Ovary (tissue), 9 donors: ENCODE measurements around the gene UBFD1. TPM values are rescaled to one million over a fixed set of nuclear protein-coding genes. Genes with fewer than 3 reads are reported as not detected.

Experiments used
- DNase-seq, 5 donors: peaks; one replicate each; pipeline ENCODE4 v3.0.0-alpha.2; 2019 to 2020
- H3K27ac ChIP-seq, 2 donors: fragments of 200-600 bp; one replicate each; pipeline versions ENCODE4 v1.5.1 to v1.8.0; 2019 to 2022
- H3K27me3 ChIP-seq: fragments of 200-600 bp; one replicate; pipeline ENCODE4 v1.8.0; 2022
- H3K36me3 ChIP-seq: fragments of 200-600 bp; sonication (generic); one replicate; pipeline ENCODE4 v1.5.1; 2019
- H3K4me1 ChIP-seq: one replicate; pipeline ENCODE4 v1.8.1; 2013; ENCODE audit warnings: mild to moderate bottlenecking, moderate library complexity; ENCODE audit not compliant: insufficient read depth
- H3K4me3 ChIP-seq: fragments of 200-600 bp; sonication (generic); one replicate; pipeline ENCODE4 v1.5.1; 2017
- H3K9me3 ChIP-seq, 2 donors: fragments of 200-600 bp in 1 of 2; sonication (generic) in 1 of 2; one replicate each; pipeline versions ENCODE4 v1.5.1 to v1.8.1; 2013 to 2019; ENCODE audit warnings: mild to moderate bottlenecking in 1 of 2, moderate library complexity in 1 of 2
- CTCF ChIP-seq, 3 donors: fragments of 450-650 bp in 2 of 3; fragments of 200-600 bp in 1 of 3; IDR thresholded peaks; one replicate each; pipeline versions ENCODE4 v1.5.1 to v1.8.0; 2016 to 2022; ENCODE audit warnings: antibody characterized with exemption in 3 of 3, mild to moderate bottlenecking in 1 of 3
- EP300 ChIP-seq: sonication (generic); formaldehyde crosslinking; IDR thresholded peaks from one replicate; pipeline ENCODE4 v1.6.1; 2017; ENCODE audit warnings: antibody characterized with exemption
- POLR2A ChIP-seq: fragments of 450-650 bp; IDR thresholded peaks from one replicate; pipeline ENCODE4 v1.6.1; 2017; ENCODE audit warnings: antibody characterized with exemption, mild to moderate bottlenecking, moderate library complexity
- WGBS, 3 donors: extraction: QIAGEN DNeasy Blood & Tissue Kit in 1 of 3; methylation state at CpG; one replicate each; pipeline versions ENCODE4 v1.1.5 to v1.1.7; 2013 to 2017; 5-methylcytosine and 5-hydroxymethylcytosine counted together
- intact Hi-C, 4 donors: fragments of 100-400 bp; cut with DNase I; formaldehyde crosslinking; loops; one replicate each; pipeline versions ENCODE4 v1.11.0 to v1.15.1; 2022 to 2023
- polyA plus RNA-seq, 2 donors: library from polyadenylated mRNA; stranded (reverse); fragments of 200-250 nt in 1 of 2; fragments of 350-450 nt in 1 of 2; fragmentation: Illumina TruSeq in 1 of 2; extraction: RNeasy Lipid Tissue Mini Kit (QIAGEN cat#74804) in 1 of 2; gene quantifications; one replicate each; pipeline ENCODE4 v1.2.3, GENCODE V29; 2013 to 2014
- total RNA-seq, 7 donors: library from RNA; depleted of rRNA in 2 of 7; stranded (reverse); fragments of >200 nt in 2 of 7; fragmentation: NEBNext Ultra II Directional in 3 of 7; extraction: Animal tissue kit (Norgen Biotek cat#: 25700) in 3 of 7; gene quantifications; one replicate each; pipeline versions ENCODE4 v1.1.0 to v1.2.4, GENCODE V29; 2016 to 2023
- donor health status: DM: no; HTN: no; CAD: no; lungs with moderate emphysema.
- donor health status: DM: no; HTN: no; CAD: no.
- donor health status: Bipolar disorder and iron deficiency.
- donor health status: DM: yes; HTN: yes; CAD: no.
- donor health status: DM: no; HTN: no; CAD: no.
- donor health status: DM: yes; HTN: yes; CAD: no.

UBFD1 gene
- total and polyA plus RNA-seq, 9 donors = 13.8 to 67.4 (median 54.0) TPM

GRCh38 chr16:23571895-23572294, 14.4 kb downstream of the UBFD1 start:
- Histone ChIP-seq H3K27me3 (no peaks in the 10 kb centered on the region), H3K27ac (no peak overlapping the region), H3K9me3 (no peaks in the 10 kb centered on the region), H3K4me3 (no peak overlapping the region), H3K36me3 (no peaks in the 10 kb centered on the region), H3K4me1 (no peaks in the 10 kb centered on the region)
- intact Hi-C loops = no loop called here
- WGBS, 3 donors = 89 to 94% (median 91%) methylated on average over 5 of the region's 5 CpGs
- no peak for DNase-seq
- TF ChIP-seq CTCF (IDR thresholded peaks at IDR 0.05) (no peak), EP300 (no peak), POLR2A (no peak)

GRCh38 chr16:23572394-23572793, 14.9 kb downstream of the UBFD1 start:
- Histone ChIP-seq H3K4me1 (no peaks in the 10 kb centered on the region), H3K36me3 (no peaks in the 10 kb centered on the region), H3K4me3 (no peak overlapping the region), H3K27me3 (no peaks in the 10 kb centered on the region), H3K27ac (no peak overlapping the region), H3K9me3 (no peaks in the 10 kb centered on the region)
- TF ChIP-seq POLR2A (no peak), CTCF (IDR thresholded peaks at IDR 0.05) (no peak), EP300 (no peak)
- no peak for DNase-seq
- 89 to 92% (median 90%) methylated on average over 9 of the region's 9 CpGs for WGBS, 3 donors
- intact Hi-C loops = no loop called here

- Histone ChIP-seq H3K36me3 (no peaks in the 10 kb centered on the region), H3K27ac (no peak overlapping the region), H3K27me3 (no peaks in the 10 kb centered on the region), H3K4me3 (no peak overlapping the region), H3K4me1 (no peaks in the 10 kb centered on the region), H3K9me3 (no peaks in the 10 kb centered on the region)
- DNase-seq = no peak
- TF ChIP-seq CTCF (IDR thresholded peaks at IDR 0.05) = no peak
- TF ChIP-seq EP300 = no peak
- TF ChIP-seq POLR2A = no peak
- 82 to 88% (median 83%) methylated on average over 5 of the region's 5 CpGs for WGBS, 3 donors
- intact Hi-C loops = no loop called here
Measured at GRCh38 chr16:23573817-23574216, 16.3 kb downstream of the UBFD1 start.

- no peak for TF ChIP-seq POLR2A
- no peak for DNase-seq
- Histone ChIP-seq H3K9me3 (no peaks in the 10 kb centered on the region), H3K4me1 (no peaks in the 10 kb centered on the region), H3K27ac (no peak overlapping the region), H3K27me3 (no peaks in the 10 kb centered on the region), H3K36me3 (no peaks in the 10 kb centered on the region), H3K4me3 (no peak overlapping the region)
- WGBS, 3 donors = 78 to 83% (median 79%) methylated on average over 3 of the region's 3 CpGs
- intact Hi-C loops = no loop called here
Measured at GRCh38 chr16:23575834-23576233, 18.3 kb downstream of the UBFD1 start.

- Histone ChIP-seq H3K27ac (no peak overlapping the region), H3K4me3 (no peak overlapping the region), H3K27me3 (no peaks in the 10 kb centered on the region), H3K4me1 (no peaks in the 10 kb centered on the region), H3K36me3 (no peaks in the 10 kb centered on the region), H3K9me3 (no peaks in the 10 kb centered on the region)
- intact Hi-C loops = no loop called here
- WGBS, 3 donors = 80 to 87% (median 84%) methylated on average over 2 of the region's 2 CpGs
- no peak for DNase-seq
- no peak for TF ChIP-seq CTCF (IDR thresholded peaks at IDR 0.05)
- TF ChIP-seq EP300 = no peak
- TF ChIP-seq POLR2A = no peak
Measured at GRCh38 chr16:23577493-23577892, 20.0 kb downstream of the UBFD1 start.
